ENCODE measurements around the gene ADAM22. TPM values are rescaled to one million over a fixed set of nuclear protein-coding genes. Genes with fewer than 3 reads are reported as not detected.

ADAM22 gene
- total and polyA plus RNA-seq, 2 donors from 2014 or later, result 2.2 to 7.9 TPM

DNA sequence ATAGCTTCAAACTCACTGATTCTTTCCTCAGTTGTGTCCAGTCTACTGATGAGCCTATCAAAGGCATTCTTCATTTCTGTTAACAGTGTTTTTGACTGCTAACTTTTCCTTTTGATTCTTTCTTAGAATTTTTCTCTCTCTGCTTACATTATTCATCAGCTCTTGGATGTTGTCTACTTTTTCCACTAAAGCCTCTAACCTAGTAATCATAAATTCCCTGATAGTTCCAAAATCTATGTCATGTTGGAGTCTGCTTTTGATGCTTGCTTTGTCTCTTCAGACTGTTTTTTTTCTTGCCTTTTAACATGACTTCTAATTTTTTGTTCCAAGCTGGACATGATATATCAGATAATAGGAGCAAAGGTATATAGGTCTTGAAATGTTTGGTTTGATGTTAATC lies 78.0 kb downstream of the ADAM22 start:
- Histone ChIP-seq H3K27me3 (ENCODE audit: control insufficient read depth, insufficient read depth, low read length) (no peaks in the 10 kb centered on the region), H3K9ac (ENCODE audit: low read length in 3 of 3) (no peak overlapping the region), H3K9me3 (ENCODE audit: control insufficient read depth in 2 of 3, insufficient read depth in 1 of 3, low read length in 3 of 3) (no peaks in the 10 kb centered on the region), H3K4me1 (ENCODE audit: control insufficient read depth in 2 of 3, insufficient read depth in 2 of 3, low read depth in 1 of 3, low read length in 3 of 3) (no peaks in the 10 kb centered on the region), H3K27ac (ENCODE audit: low read depth in 2 of 2, low read length in 2 of 2) (no peak overlapping the region), H3K36me3 (ENCODE audit: control insufficient read depth in 2 of 3, insufficient read depth in 3 of 3, low read length in 3 of 3) (no peaks in the 10 kb centered on the region), H3K4me3 (ENCODE audit: low read length in 3 of 3) (no peak overlapping the region)
- intact Hi-C loops (cut with DNase I), result no loop called here
- DNase-seq, result no peak
- FAIRE-seq, result no peak
- TF ChIP-seq, protein P1, sequence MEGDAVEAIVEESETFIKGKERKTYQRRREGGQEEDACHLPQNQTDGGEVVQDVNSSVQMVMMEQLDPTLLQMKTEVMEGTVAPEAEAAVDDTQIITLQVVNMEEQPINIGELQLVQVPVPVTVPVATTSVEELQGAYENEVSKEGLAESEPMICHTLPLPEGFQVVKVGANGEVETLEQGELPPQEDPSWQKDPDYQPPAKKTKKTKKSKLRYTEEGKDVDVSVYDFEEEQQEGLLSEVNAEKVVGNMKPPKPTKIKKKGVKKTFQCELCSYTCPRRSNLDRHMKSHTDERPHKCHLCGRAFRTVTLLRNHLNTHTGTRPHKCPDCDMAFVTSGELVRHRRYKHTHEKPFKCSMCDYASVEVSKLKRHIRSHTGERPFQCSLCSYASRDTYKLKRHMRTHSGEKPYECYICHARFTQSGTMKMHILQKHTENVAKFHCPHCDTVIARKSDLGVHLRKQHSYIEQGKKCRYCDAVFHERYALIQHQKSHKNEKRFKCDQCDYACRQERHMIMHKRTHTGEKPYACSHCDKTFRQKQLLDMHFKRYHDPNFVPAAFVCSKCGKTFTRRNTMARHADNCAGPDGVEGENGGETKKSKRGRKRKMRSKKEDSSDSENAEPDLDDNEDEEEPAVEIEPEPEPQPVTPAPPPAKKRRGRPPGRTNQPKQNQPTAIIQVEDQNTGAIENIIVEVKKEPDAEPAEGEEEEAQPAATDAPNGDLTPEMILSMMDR (IDR thresholded peaks at IDR 0.05; ENCODE audit: borderline replicate concordance, extremely low read depth, insufficient read depth), result no peak

DNA sequence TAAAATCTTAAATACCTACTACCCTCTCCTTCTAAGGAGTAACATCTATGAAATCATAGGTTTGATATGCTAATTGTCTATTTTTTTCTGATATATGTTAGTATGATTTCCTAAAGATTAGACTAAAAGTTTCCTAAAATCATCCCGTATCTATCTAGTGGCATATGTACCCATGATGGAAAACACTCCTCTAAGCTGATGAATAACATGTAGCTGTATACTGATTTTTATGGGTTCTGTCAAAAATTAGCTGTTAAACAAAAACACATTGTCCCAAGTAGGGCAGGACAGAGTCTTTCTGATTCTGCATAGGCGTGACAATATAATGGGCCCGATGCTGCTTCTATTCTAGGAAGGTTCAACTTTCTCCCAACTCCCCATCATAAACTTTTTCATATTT lies 79.9 kb downstream of the ADAM22 start:
- no peaks in the 10 kb centered on the region for H3K36me3 ChIP-seq (ENCODE audit: control insufficient read depth in 2 of 3, insufficient read depth in 3 of 3, low read length in 3 of 3)
- no peaks in the 10 kb centered on the region for H3K4me1 ChIP-seq (ENCODE audit: control insufficient read depth in 2 of 3, insufficient read depth in 2 of 3, low read depth in 1 of 3, low read length in 3 of 3)
- no peak for DNase-seq
- H3K9ac ChIP-seq (ENCODE audit: low read length in 3 of 3), result no peak overlapping the region
- H3K27ac ChIP-seq (ENCODE audit: low read depth in 2 of 2, low read length in 2 of 2), result no peak overlapping the region
- H3K4me3 ChIP-seq (ENCODE audit: low read length in 3 of 3), result no peak overlapping the region
- TF ChIP-seq, protein P1 (IDR thresholded peaks at IDR 0.05; ENCODE audit: borderline replicate concordance, extremely low read depth, insufficient read depth), result no peak
- no peaks in the 10 kb centered on the region for H3K27me3 ChIP-seq (ENCODE audit: control insufficient read depth, insufficient read depth, low read length)
- intact Hi-C loops (cut with DNase I), result no loop called here
- no peak for FAIRE-seq
- H3K9me3 ChIP-seq (ENCODE audit: control insufficient read depth in 2 of 3, insufficient read depth in 1 of 3, low read length in 3 of 3), result no peaks in the 10 kb centered on the region

DNA sequence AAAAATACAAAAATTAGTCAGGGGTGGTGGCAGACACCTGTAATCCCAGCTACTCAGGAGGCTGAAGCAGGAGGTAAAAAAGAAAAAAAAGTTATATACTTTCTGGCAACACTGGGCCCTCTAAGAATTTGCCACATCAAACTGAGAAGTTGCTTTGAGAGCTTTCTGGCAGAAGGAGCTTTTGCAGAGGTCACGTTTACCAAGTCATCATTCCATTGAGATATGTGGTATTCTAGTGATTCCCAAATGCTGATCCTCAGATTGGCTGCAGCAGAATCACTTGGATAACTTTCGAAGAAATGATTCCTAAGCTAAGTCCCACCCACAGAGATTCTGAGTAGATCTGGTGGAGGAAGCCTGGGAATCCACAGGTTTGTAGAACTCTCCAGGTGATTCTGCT lies 80.5 kb downstream of the ADAM22 start:
- Histone ChIP-seq H3K4me3 (ENCODE audit: low read length in 3 of 3) (no peak overlapping the region), H3K27me3 (ENCODE audit: control insufficient read depth, insufficient read depth, low read length) (no peaks in the 10 kb centered on the region), H3K9me3 (ENCODE audit: control insufficient read depth in 2 of 3, insufficient read depth in 1 of 3, low read length in 3 of 3) (no peaks in the 10 kb centered on the region), H3K27ac (ENCODE audit: low read depth in 2 of 2, low read length in 2 of 2) (no peak overlapping the region), H3K9ac (ENCODE audit: low read length in 3 of 3) (no peak overlapping the region), H3K36me3 (ENCODE audit: control insufficient read depth in 2 of 3, insufficient read depth in 3 of 3, low read length in 3 of 3) (no peaks in the 10 kb centered on the region), H3K4me1 (ENCODE audit: control insufficient read depth in 2 of 3, insufficient read depth in 2 of 3, low read depth in 1 of 3, low read length in 3 of 3) (no peaks in the 10 kb centered on the region)
- TF ChIP-seq, protein P1 (IDR thresholded peaks at IDR 0.05; ENCODE audit: borderline replicate concordance, extremely low read depth, insufficient read depth), result no peak
- intact Hi-C loops (cut with DNase I), result no loop called here
- no peak for DNase-seq
- no peak for FAIRE-seq

DNA sequence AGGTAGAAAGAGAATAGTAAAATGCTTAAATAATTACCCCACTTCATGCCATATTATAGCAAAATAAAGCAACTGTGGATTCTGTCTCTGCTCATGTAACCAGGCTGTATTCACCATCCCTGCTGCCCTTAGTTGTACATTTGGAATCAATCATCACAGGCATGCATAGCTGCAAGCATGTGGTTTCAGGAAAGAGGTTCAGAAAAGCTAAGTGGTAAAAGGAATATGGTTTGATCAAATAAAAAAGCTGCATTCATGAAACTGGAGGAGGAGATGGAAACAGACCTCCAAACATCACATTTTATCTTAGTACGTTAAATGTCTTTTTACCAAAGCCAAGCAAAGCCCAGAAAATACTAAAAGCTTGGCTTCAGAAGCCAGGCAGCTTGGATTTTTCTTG lies 81.3 kb downstream of the ADAM22 start:
- H3K27ac ChIP-seq (ENCODE audit: low read depth in 2 of 2, low read length in 2 of 2), result no peak overlapping the region
- no peak overlapping the region for H3K4me3 ChIP-seq (ENCODE audit: low read length in 3 of 3)
- H3K9me3 ChIP-seq (ENCODE audit: control insufficient read depth in 2 of 3, insufficient read depth in 1 of 3, low read length in 3 of 3), result no peaks in the 10 kb centered on the region
- no peak for DNase-seq
- TF ChIP-seq, protein P1 (IDR thresholded peaks at IDR 0.05; ENCODE audit: borderline replicate concordance, extremely low read depth, insufficient read depth), result no peak
- H3K27me3 ChIP-seq (ENCODE audit: control insufficient read depth, insufficient read depth, low read length), result no peaks in the 10 kb centered on the region
- FAIRE-seq, result no peak
- H3K36me3 ChIP-seq (ENCODE audit: control insufficient read depth in 2 of 3, insufficient read depth in 3 of 3, low read length in 3 of 3), result no peaks in the 10 kb centered on the region
- intact Hi-C loops (cut with DNase I), result no loop called here
- H3K4me1 ChIP-seq (ENCODE audit: control insufficient read depth in 2 of 3, insufficient read depth in 2 of 3, low read depth in 1 of 3, low read length in 3 of 3), result no peaks in the 10 kb centered on the region
- H3K9ac ChIP-seq (ENCODE audit: low read length in 3 of 3), result no peak overlapping the region

All from kidney (tissue), 14 donors.